Lower leg skin (tissue), 4 donors: Measurements from ENCODE around the gene ZIM2. TPM values are rescaled to one million over a fixed set of nuclear protein-coding genes. Genes with fewer than 3 reads are reported as not detected.

Experiments used
- DNase-seq, 2 donors: peaks; one replicate each; pipeline ENCODE4 v3.0.0-alpha.2; 2019; ENCODE audit warnings: low spot score in 2 of 2
- H3K4me3 ChIP-seq: fragments of 200-600 bp; sonication (generic); 2 replicates; pipeline ENCODE4 v1.5.1; 2017; ENCODE audit warnings: mild to moderate bottlenecking, low read depth; ENCODE audit not compliant: poor library complexity, severe bottlenecking
- CTCF ChIP-seq, 3 donors: fragments of 450-650 bp; IDR thresholded peaks; one replicate each; pipeline ENCODE4 v1.5.1; 2016; ENCODE audit warnings: antibody characterized with exemption in 3 of 3, mild to moderate bottlenecking in 3 of 3, moderate library complexity in 2 of 3
- POLR2A ChIP-seq, 2 donors: fragments of 450-650 bp; IDR thresholded peaks; one replicate each; pipeline ENCODE4 v1.6.1; 2016 to 2017; ENCODE audit warnings: antibody characterized with exemption in 2 of 2, mild to moderate bottlenecking in 1 of 2, moderate library complexity in 1 of 2
- WGBS, 2 donors: methylation state at CpG; one replicate each; pipeline ENCODE4 v1.1.5; 2018; 5-methylcytosine and 5-hydroxymethylcytosine counted together
- intact Hi-C: fragments of 100-400 bp; cut with DNase I; formaldehyde crosslinking; loops from one replicate; pipeline ENCODE4 v1.15.0; 2023; ENCODE audit warnings: low total_unique reads
- total RNA-seq, 4 donors: library from RNA; depleted of rRNA; stranded (reverse); fragments of >200 nt; gene quantifications; one replicate each; pipeline ENCODE4 v1.1.0, GENCODE V29; 2016

The ZIM2 gene
- total RNA-seq, 4 donors from 2014 or later: 0.45 TPM; not detected in 3

GRCh38 chr19:56832352-56832928, 8.1 kb downstream of the ZIM2 start:
- TF ChIP-seq CTCF (IDR thresholded peaks at IDR 0.05) (no peak), POLR2A (IDR thresholded peaks at IDR 0.05) (no peak)
- intact Hi-C loops: no loop called here
- DNase-seq: no peak
- no peak overlapping the region for H3K4me3 ChIP-seq
- 74 to 75% methylated on average over 5 of the region's 5 CpGs for WGBS, 2 donors

GRCh38 chr19:56831255-56831654, 9.3 kb downstream of the ZIM2 start:
- no peak for DNase-seq
- WGBS, 2 donors: 35 to 49% methylated on average over 2 of the region's 2 CpGs
- TF ChIP-seq CTCF (IDR thresholded peaks at IDR 0.05) (no peak), POLR2A (IDR thresholded peaks at IDR 0.05) (no peak)
- no peak overlapping the region for H3K4me3 ChIP-seq
- intact Hi-C loops: no loop called here

- no peak overlapping the region for H3K4me3 ChIP-seq
- TF ChIP-seq POLR2A (IDR thresholded peaks at IDR 0.05): no peak
- TF ChIP-seq CTCF (IDR thresholded peaks at IDR 0.05): no peak
- intact Hi-C loops: no loop called here
- no peak for DNase-seq
- 80 to 83% methylated on average over 6 of the region's 6 CpGs for whole genome bisulfite sequencing, 2 donors
Measured at GRCh38 chr19:56829596-56829995, 10.9 kb downstream of the ZIM2 start.

- DNase-seq: no peak
- intact Hi-C loops: no loop called here
- 52 to 58% methylated on average over 2 of the region's 2 CpGs for WGBS, 2 donors
- no peak overlapping the region for H3K4me3 ChIP-seq
- TF ChIP-seq POLR2A (IDR thresholded peaks at IDR 0.05) (no peak), CTCF (IDR thresholded peaks at IDR 0.05) (no peak)
Measured at GRCh38 chr19:56827708-56828107, 12.8 kb downstream of the ZIM2 start.

DNA sequence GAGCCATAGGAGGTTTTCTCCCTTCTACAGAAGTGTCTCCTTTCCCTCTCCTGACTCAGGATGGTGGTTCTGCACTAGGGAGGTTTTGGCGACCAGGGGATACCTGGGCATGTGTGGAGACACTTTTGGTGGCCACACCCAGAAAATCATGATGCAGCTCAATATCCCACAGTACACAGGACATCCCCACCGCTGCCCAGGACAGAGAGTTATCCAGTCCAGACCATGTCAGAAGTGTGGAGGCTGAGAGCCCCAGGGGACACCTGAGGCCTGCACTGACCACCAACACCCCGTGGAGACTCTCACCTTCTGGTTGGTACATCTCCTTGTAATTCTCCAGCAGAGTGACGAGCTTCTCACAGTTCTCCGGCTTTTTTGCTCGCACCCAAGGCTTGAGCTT, 16.6 kb downstream of the ZIM2 start:
- DNase-seq: no peak
- no peak overlapping the region for H3K4me3 ChIP-seq
- 87 to 95% methylated on average over 6 of the region's 6 CpGs for WGBS, 2 donors
- intact Hi-C loops: no loop called here
- TF ChIP-seq CTCF (IDR thresholded peaks at IDR 0.05) (no peak), POLR2A (IDR thresholded peaks at IDR 0.05) (no peak)

- no peak overlapping the region for H3K4me3 ChIP-seq
Measured at GRCh38 chr19:56823417-56823816, 17.1 kb downstream of the ZIM2 start.

More at GRCh38 chr19:56823417-56823816, 17.1 kb downstream of the ZIM2 start:
- no peak for DNase-seq
- TF ChIP-seq POLR2A (IDR thresholded peaks at IDR 0.05) (no peak), CTCF (IDR thresholded peaks at IDR 0.05) (no peak)
- 92 to 94% methylated on average over 12 of the region's 12 CpGs for WGBS, 2 donors
- intact Hi-C loops: no loop called here
